Measurements from ENCODE around the gene IL12B. TPM values are rescaled to one million over a fixed set of nuclear protein-coding genes. Genes with fewer than 3 reads are reported as not detected.

The IL12B gene
- polyA plus RNA-seq, 2 donors, result not detected

GRCh38 chr5:159319363-159319762 lies 10.9 kb downstream of the IL12B start:
- H3K4me1 ChIP-seq (ENCODE audit: control insufficient read depth in 2 of 2, insufficient read depth in 2 of 2, low read length in 1 of 2), result no peaks in the 10 kb centered on the region
- H3K9me3 ChIP-seq (ENCODE audit: control insufficient read depth in 2 of 2, insufficient read depth in 1 of 2, low read depth in 1 of 2, low read length in 1 of 2), result no peaks in the 10 kb centered on the region
- no peaks in the 10 kb centered on the region for H3K36me3 ChIP-seq (ENCODE audit: control insufficient read depth in 2 of 2, insufficient read depth in 2 of 2, low read length in 1 of 2)
- H3K27ac ChIP-seq (ENCODE audit: low read depth in 2 of 2, low read length in 1 of 2), result no peak overlapping the region
- no peak overlapping the region for H3K4me3 ChIP-seq (ENCODE audit: low read depth in 1 of 2, low read length in 2 of 2)
- H3K27me3 ChIP-seq (ENCODE audit: control insufficient read depth in 1 of 2, insufficient read depth in 2 of 2, low read length in 2 of 2), result no peaks in the 10 kb centered on the region
- 68 to 78% methylated on average over 3 of the region's 3 CpGs for WGBS, 2 donors

- no peaks in the 10 kb centered on the region for H3K9me3 ChIP-seq (ENCODE audit: control insufficient read depth in 2 of 2, insufficient read depth in 1 of 2, low read depth in 1 of 2, low read length in 1 of 2)
- WGBS, 2 donors, result 84 to 86% methylated on average over 4 of the region's 4 CpGs
- no peak overlapping the region for H3K27ac ChIP-seq (ENCODE audit: low read depth in 2 of 2, low read length in 1 of 2)
- H3K4me1 ChIP-seq (ENCODE audit: control insufficient read depth in 2 of 2, insufficient read depth in 2 of 2, low read length in 1 of 2), result no peaks in the 10 kb centered on the region
- H3K36me3 ChIP-seq (ENCODE audit: control insufficient read depth in 2 of 2, insufficient read depth in 2 of 2, low read length in 1 of 2), result no peaks in the 10 kb centered on the region
- H3K4me3 ChIP-seq (ENCODE audit: low read depth in 1 of 2, low read length in 2 of 2), result no peak overlapping the region
- H3K27me3 ChIP-seq (ENCODE audit: control insufficient read depth in 1 of 2, insufficient read depth in 2 of 2, low read length in 2 of 2), result no peaks in the 10 kb centered on the region
These were observed 11.8 kb downstream of the IL12B start for GRCh38 chr5:159318448-159318847.

GRCh38 chr5:159317849-159318248 lies 12.4 kb downstream of the IL12B start:
- WGBS, 2 donors, result 53 to 61% methylated on average over 2 of the region's 2 CpGs
- H3K27ac ChIP-seq (ENCODE audit: low read depth in 2 of 2, low read length in 1 of 2), result no peak overlapping the region
- no peaks in the 10 kb centered on the region for H3K4me1 ChIP-seq (ENCODE audit: control insufficient read depth in 2 of 2, insufficient read depth in 2 of 2, low read length in 1 of 2)
- no peaks in the 10 kb centered on the region for H3K9me3 ChIP-seq (ENCODE audit: control insufficient read depth in 2 of 2, insufficient read depth in 1 of 2, low read depth in 1 of 2, low read length in 1 of 2)
- H3K36me3 ChIP-seq (ENCODE audit: control insufficient read depth in 2 of 2, insufficient read depth in 2 of 2, low read length in 1 of 2), result no peaks in the 10 kb centered on the region
- H3K27me3 ChIP-seq (ENCODE audit: control insufficient read depth in 1 of 2, insufficient read depth in 2 of 2, low read length in 2 of 2), result no peaks in the 10 kb centered on the region
- no peak overlapping the region for H3K4me3 ChIP-seq (ENCODE audit: low read depth in 1 of 2, low read length in 2 of 2)

- Histone ChIP-seq H3K36me3 (ENCODE audit: control insufficient read depth in 2 of 2, insufficient read depth in 2 of 2, low read length in 1 of 2) (no peaks in the 10 kb centered on the region), H3K9me3 (ENCODE audit: control insufficient read depth in 2 of 2, insufficient read depth in 1 of 2, low read depth in 1 of 2, low read length in 1 of 2) (no peaks in the 10 kb centered on the region), H3K27ac (ENCODE audit: low read depth in 2 of 2, low read length in 1 of 2) (no peak overlapping the region), H3K27me3 (ENCODE audit: control insufficient read depth in 1 of 2, insufficient read depth in 2 of 2, low read length in 2 of 2) (no peaks in the 10 kb centered on the region), H3K4me1 (ENCODE audit: control insufficient read depth in 2 of 2, insufficient read depth in 2 of 2, low read length in 1 of 2) (no peaks in the 10 kb centered on the region), H3K4me3 (ENCODE audit: low read depth in 1 of 2, low read length in 2 of 2) (no peak overlapping the region)
- WGBS, 2 donors, result 80% methylated on average over 9 of the region's 9 CpGs
These were observed 13.5 kb downstream of the IL12B start for GRCh38 chr5:159316519-159317383.

GRCh38 chr5:159313197-159313596 lies 17.1 kb downstream of the IL12B start:
- no peak overlapping the region for H3K27ac ChIP-seq (ENCODE audit: low read depth in 2 of 2, low read length in 1 of 2)
- WGBS, 2 donors, result 67 to 92% methylated on average over 2 of the region's 2 CpGs
- H3K4me3 ChIP-seq (ENCODE audit: low read depth in 1 of 2, low read length in 2 of 2), result no peak overlapping the region
- H3K9me3 ChIP-seq (ENCODE audit: control insufficient read depth in 2 of 2, insufficient read depth in 1 of 2, low read depth in 1 of 2, low read length in 1 of 2), result no peaks in the 10 kb centered on the region
- H3K27me3 ChIP-seq (ENCODE audit: control insufficient read depth in 1 of 2, insufficient read depth in 2 of 2, low read length in 2 of 2), result no peaks in the 10 kb centered on the region
- no peaks in the 10 kb centered on the region for H3K36me3 ChIP-seq (ENCODE audit: control insufficient read depth in 2 of 2, insufficient read depth in 2 of 2, low read length in 1 of 2)
- peaks cover 0 to 3% of the 10 kb centered on the region in 2 donors for H3K4me1 ChIP-seq (ENCODE audit: control insufficient read depth in 2 of 2, insufficient read depth in 2 of 2, low read length in 1 of 2)

GRCh38 chr5:159311063-159311462 lies 19.2 kb downstream of the IL12B start:
- peaks cover 0 to 3% of the 10 kb centered on the region in 2 donors for H3K27me3 ChIP-seq (ENCODE audit: control insufficient read depth in 1 of 2, insufficient read depth in 2 of 2, low read length in 2 of 2)
- peak overlapping the region in 1 of 2 donors; percentile 47 for H3K4me3 ChIP-seq (ENCODE audit: low read depth in 1 of 2, low read length in 2 of 2)
- H3K9me3 ChIP-seq (ENCODE audit: control insufficient read depth in 2 of 2, insufficient read depth in 1 of 2, low read depth in 1 of 2, low read length in 1 of 2), result no peaks in the 10 kb centered on the region
- 31 to 40% methylated on average over 7 of the region's 7 CpGs for WGBS, 2 donors
- H3K27ac ChIP-seq (ENCODE audit: low read depth in 2 of 2, low read length in 1 of 2), result no peak overlapping the region
- no peaks in the 10 kb centered on the region for H3K36me3 ChIP-seq (ENCODE audit: control insufficient read depth in 2 of 2, insufficient read depth in 2 of 2, low read length in 1 of 2)
- H3K4me1 ChIP-seq (ENCODE audit: control insufficient read depth in 2 of 2, insufficient read depth in 2 of 2, low read length in 1 of 2), result peaks cover 0 to 3% of the 10 kb centered on the region in 2 donors

- H3K9me3 ChIP-seq (ENCODE audit: control insufficient read depth in 2 of 2, insufficient read depth in 1 of 2, low read depth in 1 of 2, low read length in 1 of 2), result no peaks in the 10 kb centered on the region
These were observed 19.8 kb downstream of the IL12B start for GRCh38 chr5:159310511-159310910.

GRCh38 chr5:159309689-159310433 lies 20.4 kb downstream of the IL12B start:
- H3K4me3 ChIP-seq (ENCODE audit: low read depth in 1 of 2, low read length in 2 of 2), result no peak overlapping the region
- H3K9me3 ChIP-seq (ENCODE audit: control insufficient read depth in 2 of 2, insufficient read depth in 1 of 2, low read depth in 1 of 2, low read length in 1 of 2), result no peaks in the 10 kb centered on the region
- WGBS, 2 donors, result 78 to 80% methylated on average over 8 of the region's 8 CpGs
- no peak overlapping the region for H3K27ac ChIP-seq (ENCODE audit: low read depth in 2 of 2, low read length in 1 of 2)
- no peaks in the 10 kb centered on the region for H3K36me3 ChIP-seq (ENCODE audit: control insufficient read depth in 2 of 2, insufficient read depth in 2 of 2, low read length in 1 of 2)
- H3K27me3 ChIP-seq (ENCODE audit: control insufficient read depth in 1 of 2, insufficient read depth in 2 of 2, low read length in 2 of 2), result peaks cover 0 to 3% of the 10 kb centered on the region in 2 donors
- H3K4me1 ChIP-seq (ENCODE audit: control insufficient read depth in 2 of 2, insufficient read depth in 2 of 2, low read length in 1 of 2), result peaks cover 0 to 7% of the 10 kb centered on the region in 2 donors

More at GRCh38 chr5:159310511-159310910, 19.8 kb downstream of the IL12B start:
- peaks cover 0 to 3% of the 10 kb centered on the region in 2 donors for H3K4me1 ChIP-seq (ENCODE audit: control insufficient read depth in 2 of 2, insufficient read depth in 2 of 2, low read length in 1 of 2)
- H3K27ac ChIP-seq (ENCODE audit: low read depth in 2 of 2, low read length in 1 of 2), result no peak overlapping the region
- H3K27me3 ChIP-seq (ENCODE audit: control insufficient read depth in 1 of 2, insufficient read depth in 2 of 2, low read length in 2 of 2), result peaks cover 0 to 3% of the 10 kb centered on the region in 2 donors
- no peaks in the 10 kb centered on the region for H3K36me3 ChIP-seq (ENCODE audit: control insufficient read depth in 2 of 2, insufficient read depth in 2 of 2, low read length in 1 of 2)
- peak overlapping the region; percentile 8 to 47 for H3K4me3 ChIP-seq (ENCODE audit: low read depth in 1 of 2, low read length in 2 of 2)
- WGBS, 2 donors, result 6% methylated on average over 26 of the region's 26 CpGs

- H3K4me1 ChIP-seq (ENCODE audit: control insufficient read depth in 2 of 2, insufficient read depth in 2 of 2, low read length in 1 of 2), result peaks cover 0 to 3% of the 10 kb centered on the region in 2 donors
- H3K9me3 ChIP-seq (ENCODE audit: control insufficient read depth in 2 of 2, insufficient read depth in 1 of 2, low read depth in 1 of 2, low read length in 1 of 2), result peaks cover 6% of the 10 kb centered on the region in 2 donors
- no peaks in the 10 kb centered on the region for H3K36me3 ChIP-seq (ENCODE audit: control insufficient read depth in 2 of 2, insufficient read depth in 2 of 2, low read length in 1 of 2)
- 53 to 64% methylated on average over 5 of the region's 5 CpGs for WGBS, 2 donors
- no peak overlapping the region for H3K27ac ChIP-seq (ENCODE audit: low read depth in 2 of 2, low read length in 1 of 2)
- peaks cover 0 to 3% of the 10 kb centered on the region in 2 donors for H3K27me3 ChIP-seq (ENCODE audit: control insufficient read depth in 1 of 2, insufficient read depth in 2 of 2, low read length in 2 of 2)
- H3K4me3 ChIP-seq (ENCODE audit: low read depth in 1 of 2, low read length in 2 of 2), result no peak overlapping the region
These were observed 25.2 kb downstream of the IL12B start for GRCh38 chr5:159304961-159305595.

All from esophagus (tissue), 2 donors.